ENCODE data around the gene ZCCHC17.

DNA sequence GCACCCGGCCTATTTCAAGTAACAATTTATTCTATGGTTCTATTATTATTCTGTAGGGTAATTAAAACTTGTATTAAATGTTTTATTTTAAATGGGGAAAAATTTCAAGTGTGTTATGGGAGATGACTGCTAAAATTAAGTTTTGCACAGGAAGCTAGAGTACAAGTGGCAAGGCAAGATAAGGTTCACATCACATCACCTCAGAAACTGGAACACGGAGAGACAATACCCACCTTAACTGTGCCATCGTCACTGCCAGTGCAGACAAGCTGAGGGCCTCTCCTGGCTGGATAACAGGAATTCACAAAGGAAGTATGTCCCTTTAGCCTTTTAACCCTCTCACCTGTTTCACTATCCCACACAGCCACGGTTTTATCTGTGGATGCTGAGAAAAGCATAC is 7.8 kb upstream of the ZCCHC17 start:
- TF ChIP-seq, protein P1, sequence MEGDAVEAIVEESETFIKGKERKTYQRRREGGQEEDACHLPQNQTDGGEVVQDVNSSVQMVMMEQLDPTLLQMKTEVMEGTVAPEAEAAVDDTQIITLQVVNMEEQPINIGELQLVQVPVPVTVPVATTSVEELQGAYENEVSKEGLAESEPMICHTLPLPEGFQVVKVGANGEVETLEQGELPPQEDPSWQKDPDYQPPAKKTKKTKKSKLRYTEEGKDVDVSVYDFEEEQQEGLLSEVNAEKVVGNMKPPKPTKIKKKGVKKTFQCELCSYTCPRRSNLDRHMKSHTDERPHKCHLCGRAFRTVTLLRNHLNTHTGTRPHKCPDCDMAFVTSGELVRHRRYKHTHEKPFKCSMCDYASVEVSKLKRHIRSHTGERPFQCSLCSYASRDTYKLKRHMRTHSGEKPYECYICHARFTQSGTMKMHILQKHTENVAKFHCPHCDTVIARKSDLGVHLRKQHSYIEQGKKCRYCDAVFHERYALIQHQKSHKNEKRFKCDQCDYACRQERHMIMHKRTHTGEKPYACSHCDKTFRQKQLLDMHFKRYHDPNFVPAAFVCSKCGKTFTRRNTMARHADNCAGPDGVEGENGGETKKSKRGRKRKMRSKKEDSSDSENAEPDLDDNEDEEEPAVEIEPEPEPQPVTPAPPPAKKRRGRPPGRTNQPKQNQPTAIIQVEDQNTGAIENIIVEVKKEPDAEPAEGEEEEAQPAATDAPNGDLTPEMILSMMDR (IDR thresholded peaks at IDR 0.05): no peak
- TF ChIP-seq POLR2AphosphoS5 (IDR thresholded peaks at IDR 0.05) (no peak), EP300 (IDR thresholded peaks at IDR 0.05) (no peak)

All from stomach (tissue), 4 donors.